ENCODE measurements around the gene RBM5.

Gene RBM5

DNA sequence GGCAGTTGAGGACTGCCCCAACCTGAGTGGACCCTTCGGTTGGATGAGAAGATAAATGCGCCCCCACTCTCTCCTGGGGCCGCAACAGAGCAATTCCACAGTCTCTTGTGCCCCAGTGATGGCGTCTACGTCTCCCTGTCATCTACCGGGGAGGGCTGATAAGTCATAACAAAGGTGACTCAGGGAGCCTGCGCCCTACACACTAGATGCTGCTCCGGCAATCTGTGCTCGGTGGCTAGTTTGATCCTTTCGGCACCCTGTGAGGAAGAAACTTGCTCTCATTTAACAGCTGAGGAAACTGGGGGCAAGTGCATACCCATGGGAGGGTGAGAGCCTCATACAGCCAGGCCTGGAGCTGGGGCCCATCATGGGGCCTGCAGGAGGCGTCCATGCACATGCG is 52.3 kb downstream of the RBM5 start:
- no peak for DNase-seq

DNA sequence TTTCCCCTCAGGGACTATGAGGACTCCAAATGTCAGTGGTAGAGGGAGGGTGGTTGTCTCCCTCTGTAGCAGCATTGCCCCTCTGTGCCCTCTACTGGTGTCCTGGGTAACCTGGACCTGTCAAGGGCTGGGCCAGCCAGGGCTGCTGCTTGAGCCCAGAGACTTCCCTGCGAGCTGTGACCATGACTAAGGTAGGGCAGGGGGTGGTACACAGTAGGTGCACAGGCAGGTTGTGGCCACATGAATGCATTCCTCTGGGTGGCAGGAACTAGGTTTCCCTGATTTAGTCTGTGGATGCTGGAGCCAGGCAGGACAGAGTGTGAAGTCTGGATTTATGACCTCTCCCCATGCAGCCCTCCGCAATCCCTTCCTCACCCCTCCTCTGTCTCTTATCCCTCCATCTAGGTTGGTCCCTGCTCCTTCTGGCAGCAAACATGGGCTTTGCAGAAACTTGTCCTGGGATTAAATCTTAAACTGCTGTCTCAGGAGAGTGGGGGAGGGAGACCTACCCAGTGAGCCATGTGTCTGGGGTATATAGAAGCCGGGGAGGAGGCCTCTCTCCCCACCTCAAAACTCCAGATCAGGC is 57.7 kb downstream of the RBM5 start:
- no peak for DNase-seq

DNA sequence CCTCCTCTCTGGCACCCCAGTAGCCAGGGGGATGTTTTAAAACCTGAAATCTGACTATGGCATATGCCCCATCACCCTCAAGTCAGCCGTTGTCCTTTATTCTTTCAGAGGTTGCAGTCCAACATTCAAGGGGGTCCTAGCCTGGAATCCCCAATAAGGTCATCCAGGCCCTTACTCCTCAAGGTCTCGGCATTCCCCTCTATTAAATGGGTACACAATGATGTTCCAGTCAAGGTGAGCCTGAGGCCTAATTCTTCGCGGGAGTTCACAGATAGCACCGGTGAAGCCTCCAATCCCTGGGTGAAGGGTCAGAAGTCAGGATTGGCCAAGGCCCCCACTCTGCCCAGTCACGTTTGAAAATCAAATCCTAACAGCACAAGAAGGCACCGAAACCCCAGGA is 58.3 kb downstream of the RBM5 start:
- no peak for DNase-seq

DNA sequence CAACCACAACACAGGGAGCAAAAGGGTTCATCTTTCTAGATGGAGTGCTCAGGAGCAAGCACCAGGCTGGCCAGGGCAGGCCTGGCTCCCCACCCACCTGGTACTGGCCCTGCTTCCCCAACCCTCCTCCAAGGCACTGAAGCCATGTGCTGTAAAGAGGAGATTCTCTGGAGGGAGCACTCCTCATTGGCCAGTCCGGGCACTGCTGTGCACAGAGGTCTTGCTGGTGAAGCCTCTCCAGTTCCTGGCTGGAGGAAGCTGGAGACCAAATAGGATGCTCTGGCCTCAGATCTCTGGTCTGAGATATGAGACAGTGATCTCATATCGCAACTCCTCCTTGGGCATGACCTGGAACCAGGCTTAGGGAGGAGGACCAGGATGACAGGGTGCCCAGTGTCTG is 58.7 kb downstream of the RBM5 start:
- DNase-seq = no peak

DNA sequence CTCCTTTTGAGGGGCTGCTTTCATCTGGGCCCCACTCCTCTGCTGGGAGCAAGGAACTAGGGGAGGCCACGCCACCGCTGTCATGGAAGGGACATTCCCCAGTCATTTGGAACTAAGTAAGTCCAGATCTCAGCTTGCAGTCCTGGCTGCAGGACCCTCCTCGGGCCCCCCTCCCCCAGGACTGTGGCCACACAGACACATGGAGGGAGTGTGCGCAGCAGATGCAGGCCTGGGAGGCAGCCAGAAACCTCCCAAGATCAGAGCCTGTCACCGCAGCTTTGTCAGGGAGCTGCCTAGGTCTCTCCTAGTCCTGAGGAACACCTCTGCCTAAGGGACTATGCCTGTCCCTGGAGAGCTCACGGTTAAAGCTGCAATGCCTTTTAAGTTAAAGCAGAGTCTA is 59.1 kb downstream of the RBM5 start:
- DNase-seq = no peak

DNA sequence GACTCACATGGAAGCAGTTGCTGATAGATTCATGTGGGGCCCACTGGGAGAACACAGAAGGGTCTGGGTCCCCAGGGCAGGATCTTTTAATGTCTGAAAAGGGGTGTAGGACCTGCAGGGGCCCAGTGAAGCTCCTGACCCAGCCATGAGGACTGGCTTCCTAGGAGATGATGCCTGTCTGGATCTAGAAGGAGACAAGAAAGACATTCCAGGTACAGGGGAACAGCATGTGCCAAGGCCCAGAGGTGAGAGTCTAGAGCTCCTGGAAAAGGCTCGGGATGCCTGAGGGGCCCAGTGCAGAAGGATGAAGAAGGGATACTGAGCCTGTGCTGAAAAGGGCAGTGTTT is 61.7 kb downstream of the RBM5 start:
- DNase-seq = no peak

DNA sequence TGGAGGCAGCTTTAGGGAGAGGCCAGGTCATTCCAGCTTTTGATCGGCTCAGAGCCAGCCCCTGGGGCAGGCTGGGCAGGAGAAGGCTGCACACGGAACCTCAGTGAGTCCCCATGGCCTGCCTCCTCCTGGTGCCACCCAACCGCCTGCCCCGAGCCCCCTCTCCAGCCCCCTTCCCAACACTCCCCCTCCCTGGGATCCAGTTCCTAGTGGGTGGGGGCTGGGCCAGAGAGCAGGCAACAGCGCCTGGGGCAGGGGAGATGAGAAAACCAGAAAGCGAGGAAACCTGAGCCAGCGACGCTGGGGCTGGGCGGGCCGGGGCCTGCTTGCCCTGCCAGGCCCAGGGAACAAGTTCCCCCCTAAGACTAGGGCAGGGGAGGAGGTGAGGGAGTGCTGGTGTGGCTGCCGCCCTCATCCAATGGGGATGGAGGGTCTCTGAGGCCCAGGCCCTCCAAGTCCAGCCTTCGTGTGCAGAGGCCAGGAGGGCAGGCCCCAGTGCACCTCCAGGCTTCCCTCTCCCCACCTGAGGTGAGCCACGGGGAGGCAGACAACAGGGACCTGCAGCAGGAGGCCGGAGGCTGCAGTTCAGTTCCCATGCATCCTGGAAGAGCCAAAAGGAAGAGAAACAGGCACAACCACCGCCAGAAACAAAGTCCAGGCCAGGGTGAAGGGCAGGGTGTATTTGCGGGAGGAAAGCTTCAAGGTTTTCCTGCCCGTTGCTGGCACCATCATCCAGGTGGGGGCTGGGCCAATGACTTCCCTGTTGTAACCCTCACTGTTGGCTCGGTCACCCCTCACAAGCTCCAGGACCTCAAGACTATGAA is 62.4 kb downstream of the RBM5 start:
- no peak for DNase-seq

DNA sequence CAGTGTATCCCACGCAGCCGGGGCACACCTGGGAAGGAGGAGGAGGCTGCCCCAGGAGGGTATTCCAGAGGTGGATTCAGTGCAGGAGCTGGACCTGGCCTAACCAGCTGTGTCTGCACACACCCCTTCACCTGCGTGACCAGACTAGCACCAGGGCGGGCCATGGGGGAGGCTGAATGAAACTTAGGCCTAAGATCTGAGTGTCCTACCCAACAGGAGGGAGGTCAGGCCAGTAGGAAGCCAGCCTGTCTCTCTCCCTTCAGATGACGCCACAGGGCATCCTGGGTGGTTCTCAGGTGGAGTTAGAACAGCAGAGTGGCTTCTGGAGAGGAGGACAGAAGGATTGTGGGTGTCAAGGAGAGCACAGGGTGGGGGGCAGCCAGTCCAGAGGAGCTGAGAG is 63.0 kb downstream of the RBM5 start:
- no peak for DNase-seq

DNA sequence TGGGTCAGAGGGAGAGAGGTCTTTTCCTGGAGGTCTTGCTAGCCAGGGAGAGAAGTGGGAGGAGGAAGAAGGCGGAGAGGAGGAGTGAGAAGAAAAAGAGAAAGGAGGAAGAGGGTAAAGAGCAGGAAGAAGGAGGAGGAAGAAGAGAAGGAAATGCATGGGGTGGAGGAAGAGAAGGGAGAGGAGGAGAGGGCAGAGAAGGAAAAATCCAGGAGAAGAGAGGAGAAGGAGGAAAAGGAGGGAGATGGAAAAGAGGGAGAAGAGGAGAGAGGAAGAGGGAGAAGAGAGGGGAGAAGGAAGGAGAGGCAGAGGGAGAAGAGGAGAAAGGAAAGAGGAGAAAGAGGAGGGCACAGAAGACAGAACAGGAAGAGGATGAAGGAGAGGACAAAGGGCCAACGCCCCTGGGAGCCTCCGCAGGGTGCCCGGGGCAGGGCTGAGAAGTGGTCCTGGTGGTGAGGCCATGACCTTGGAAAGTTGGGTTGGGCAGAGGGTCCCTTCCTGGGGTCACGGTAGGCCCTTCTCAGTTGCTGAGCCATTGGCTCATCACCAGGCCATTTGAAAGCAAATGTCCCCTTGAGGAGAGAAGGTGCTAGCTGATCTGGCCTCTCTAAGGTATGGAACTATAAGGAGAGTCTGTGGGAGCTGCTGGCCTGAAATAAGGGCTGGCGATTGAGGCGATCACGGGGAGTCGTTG is 65.2 kb downstream of the RBM5 start:
- DNase-seq = no peak

DNA sequence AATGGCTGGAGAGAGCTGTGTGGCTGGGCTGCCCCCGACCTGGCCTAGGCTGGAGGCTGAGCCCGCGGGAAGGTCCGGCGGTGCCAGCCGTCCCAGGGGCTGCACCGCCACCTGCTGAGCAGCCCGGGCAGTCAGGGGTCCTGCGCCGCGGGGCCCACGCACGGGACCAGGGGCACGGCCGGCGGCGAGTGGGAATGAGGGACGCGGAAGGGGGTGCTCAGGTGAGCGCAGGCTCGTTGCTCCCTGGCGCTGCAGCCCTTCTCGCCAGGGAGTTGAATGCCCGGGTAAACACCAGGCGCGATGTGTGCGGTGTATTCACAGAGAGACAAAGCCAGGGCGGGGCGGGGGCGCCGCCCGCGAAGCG is 65.7 kb downstream of the RBM5 start:
- no peak for DNase-seq

DNA sequence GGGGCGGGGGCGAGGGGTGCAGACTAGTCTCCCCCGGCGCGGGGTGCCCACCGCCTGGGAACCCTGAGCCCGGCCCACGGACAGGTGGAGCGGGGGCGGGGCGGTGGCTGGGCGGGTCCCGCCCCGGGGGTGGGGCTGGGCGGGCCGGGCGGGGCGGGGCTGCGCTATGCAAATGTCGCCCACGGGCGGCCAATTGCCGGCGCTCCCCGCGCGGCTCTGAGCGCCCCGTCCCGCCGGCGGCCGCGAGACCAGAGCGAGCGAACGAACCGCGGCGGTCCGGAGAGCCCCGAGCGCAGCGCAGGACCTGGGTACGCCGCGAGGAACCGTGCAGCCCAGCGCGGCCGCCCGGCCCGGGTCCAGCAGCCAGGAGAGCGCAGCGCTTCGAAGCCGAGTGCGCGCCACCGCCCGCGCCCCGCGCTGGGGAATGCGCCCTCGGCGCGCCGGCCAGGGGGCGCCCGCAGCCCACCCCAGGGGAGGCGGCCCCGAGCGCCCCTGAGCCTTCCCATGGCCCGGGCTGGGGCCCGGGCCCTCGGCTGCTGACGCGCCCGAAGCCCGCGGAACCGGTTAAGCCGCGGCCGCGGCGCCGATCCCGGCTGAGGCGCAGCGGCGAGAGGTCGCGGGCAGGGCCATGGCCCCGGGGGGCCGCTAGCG is 66.2 kb downstream of the RBM5 start, which contains the start of gene SEMA3F:
Gene SEMA3F, plus strand, starts transcription at position 485 of the 651 bp plus-strand sequence. CDS start 4,299 bp downstream, outside the sequence.
- peak; percentile 68 for DNase-seq

DNA sequence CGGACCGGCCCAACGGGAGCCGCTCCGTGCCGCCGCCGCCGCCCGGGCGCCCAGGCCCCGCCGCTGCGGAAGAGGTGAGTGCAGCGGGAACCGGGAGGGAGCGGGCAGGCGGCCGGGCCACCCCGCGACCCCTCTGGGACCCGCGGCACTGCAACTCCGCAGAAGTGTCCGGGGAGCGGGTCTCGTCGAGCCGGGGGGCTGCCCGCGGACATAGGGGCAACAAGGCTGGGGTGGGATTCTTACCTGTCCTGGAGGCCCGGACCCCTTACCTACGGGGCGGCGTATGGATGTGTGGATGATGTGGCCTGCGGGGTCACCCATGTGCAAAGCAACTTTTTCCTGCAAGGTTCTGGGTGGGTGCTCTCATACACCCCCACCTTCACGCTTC is 66.8 kb downstream of the RBM5 start:
- no peak for DNase-seq

DNA sequence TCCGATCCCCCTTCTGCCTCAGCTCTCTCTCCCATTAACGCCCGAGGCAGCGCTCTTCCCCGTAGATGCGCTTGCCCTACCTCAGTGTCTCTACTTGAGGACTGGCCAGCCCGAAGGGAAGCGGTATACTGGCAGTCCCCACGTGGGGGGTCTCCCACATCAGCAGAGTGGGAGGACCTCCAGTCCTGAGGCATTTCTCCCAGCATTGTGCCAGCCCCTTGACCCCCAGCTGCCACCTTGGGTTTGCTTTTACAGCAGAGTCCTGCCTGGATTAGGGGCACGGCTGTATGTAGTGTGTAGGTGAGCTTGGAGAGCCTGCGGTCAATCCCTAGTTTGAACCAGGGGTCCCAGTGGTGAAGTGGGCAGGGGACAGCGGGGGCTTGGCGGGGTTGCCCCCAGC is 67.2 kb downstream of the RBM5 start:
- DNase-seq = no peak

DNA sequence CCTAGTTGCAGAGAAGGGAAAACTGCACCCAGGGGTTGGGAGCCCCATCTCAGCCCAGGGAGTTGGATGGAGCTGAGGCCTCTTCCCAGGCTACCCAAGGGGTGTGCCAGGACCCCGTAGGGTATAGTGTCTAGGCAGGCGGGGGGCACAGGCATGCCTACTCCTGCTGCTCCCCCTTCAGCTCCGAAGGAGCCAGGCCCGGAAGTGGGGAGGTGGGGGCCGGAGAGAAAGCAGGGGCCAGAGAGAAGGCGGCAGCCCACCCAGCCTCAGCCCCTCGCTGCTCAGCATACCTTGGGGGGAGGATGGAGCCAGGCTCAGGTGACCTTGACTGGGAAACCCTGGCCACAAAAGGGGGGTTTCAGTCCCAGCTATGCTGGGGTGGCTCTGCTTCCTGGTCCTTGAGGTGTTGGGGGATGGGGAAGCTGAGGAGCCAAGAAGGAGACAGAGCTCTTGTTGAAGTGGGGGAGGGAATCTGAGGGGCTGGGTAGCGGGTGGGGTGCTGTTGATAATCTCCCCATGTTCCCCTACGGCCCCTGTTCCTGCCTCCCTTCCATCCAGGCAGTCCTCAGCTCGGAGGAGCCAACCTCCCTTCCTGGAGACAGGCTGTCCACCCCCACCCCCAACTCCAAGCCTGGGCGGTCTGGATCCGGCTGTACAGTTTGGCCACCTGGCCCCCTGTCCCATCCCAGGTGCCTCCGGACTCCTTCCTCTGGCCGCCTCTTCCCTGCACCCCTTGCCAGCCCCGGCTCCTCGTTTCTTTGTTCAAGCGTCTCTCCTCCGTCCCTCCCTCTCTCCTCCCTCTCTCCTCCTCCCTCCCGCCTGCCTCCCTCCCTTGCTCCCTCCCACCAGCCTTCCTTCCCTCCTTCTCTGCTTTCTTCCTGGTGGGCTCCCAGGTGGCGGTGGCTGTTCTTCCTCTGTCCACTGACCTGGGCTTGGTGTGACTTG is 68.1 kb downstream of the RBM5 start:
- DNase-seq = no peak

DNA sequence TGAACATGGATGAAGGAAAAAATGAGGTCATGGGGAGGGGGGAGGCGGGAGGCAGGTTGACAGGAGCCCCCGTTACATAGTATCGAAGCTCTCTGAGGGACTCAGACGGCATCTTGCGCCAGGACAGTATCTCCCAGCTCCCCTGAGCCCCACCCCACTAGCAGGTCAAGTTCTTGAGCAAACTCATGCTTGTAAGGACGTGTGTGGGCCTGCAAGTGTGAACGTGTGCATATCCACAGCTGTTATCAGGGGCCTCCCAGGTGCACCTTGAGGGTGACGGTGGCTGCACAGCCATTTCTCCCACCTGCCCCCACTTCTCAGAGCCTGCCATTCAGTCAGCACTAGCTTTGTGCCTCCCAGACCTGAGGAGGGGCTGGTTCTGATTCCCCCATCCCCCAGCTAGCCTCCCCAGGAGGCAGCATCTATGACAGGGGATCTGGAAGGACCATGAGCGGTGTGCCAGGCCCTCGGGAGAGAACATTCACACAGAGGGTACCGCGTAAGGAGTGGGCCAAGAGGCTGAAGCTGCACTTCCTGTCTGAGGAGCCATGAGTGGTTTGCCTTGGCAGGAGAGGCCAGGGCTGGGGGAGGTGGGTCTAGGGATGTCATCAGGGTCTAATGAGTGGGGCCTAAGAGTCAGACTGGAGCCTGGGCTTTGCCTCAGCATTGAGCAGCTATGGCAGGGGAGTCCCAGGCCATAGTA is 69.3 kb downstream of the RBM5 start:
- no peak for DNase-seq

DNA sequence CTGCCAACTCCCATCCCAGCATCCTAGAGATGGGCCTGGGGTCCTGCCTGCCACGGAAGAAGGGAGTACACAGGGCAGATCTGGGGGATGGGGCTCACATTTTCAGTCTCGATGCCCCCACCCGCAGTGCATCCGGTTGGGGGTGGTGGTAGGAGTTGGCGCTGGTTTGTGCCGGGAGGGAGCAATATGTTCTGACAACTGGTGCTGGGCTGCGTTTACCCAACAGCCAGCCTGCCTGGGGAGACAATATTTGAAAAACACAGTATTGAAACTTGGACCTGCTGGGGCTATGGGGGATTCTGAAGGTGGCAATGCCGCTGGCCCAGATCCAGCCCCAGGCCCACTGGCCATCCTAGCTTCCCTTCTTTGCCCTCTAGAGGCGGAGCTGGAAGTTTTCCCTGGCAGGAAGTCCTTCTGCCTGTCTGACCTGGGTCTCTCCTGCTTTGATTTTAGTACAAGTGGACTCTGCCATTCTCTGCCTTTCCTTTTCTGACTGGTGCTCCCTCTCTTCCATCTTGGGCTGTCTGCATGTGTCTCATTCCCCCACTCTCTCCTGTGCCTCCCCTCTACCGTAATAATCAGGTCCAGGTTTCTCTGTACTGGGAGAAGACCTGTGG is 69.9 kb downstream of the RBM5 start:
- DNase-seq = no peak

DNA sequence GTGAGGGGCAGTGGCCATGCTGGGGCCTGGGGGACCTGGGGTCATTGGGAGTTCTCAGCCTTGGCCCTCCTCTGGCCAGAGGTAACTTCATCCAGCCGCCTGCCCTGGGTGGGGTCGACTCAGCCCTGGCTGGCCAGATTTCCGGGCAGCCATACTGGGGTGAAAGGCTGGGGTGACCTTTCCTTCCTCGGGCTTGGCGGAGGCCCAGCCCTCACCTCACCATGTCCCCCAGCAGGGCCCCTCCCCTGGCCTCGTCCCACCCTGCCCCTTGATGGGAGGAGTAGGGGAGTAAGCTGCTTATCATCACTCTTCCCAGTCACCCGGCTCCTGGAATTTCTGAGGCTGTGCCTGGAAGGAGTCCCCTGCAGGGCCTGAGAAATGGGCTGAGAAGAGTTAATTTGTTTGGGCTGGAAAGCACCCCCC is 71.9 kb downstream of the RBM5 start:
- no peak for DNase-seq

DNA sequence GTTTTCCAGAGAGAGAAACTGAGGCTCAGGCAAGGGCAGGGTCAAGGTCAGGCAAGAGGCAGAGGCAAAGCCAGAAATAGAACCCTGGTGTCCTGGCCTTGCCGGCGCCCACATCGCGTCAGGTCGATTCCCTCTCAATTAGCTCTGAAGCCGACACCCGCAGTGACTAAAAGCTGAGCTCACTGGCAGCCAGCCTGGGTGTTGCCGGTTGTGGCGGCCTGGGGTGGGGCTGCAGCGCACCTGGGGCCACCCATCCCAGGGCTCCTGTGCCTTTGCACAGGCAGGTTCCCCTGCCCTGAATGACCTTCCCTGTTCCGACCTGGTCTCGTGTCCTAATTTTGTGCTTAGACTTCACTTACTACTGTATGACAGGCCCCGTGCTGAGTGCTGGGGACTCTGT is 72.6 kb downstream of the RBM5 start:
- no peak for DNase-seq

DNA sequence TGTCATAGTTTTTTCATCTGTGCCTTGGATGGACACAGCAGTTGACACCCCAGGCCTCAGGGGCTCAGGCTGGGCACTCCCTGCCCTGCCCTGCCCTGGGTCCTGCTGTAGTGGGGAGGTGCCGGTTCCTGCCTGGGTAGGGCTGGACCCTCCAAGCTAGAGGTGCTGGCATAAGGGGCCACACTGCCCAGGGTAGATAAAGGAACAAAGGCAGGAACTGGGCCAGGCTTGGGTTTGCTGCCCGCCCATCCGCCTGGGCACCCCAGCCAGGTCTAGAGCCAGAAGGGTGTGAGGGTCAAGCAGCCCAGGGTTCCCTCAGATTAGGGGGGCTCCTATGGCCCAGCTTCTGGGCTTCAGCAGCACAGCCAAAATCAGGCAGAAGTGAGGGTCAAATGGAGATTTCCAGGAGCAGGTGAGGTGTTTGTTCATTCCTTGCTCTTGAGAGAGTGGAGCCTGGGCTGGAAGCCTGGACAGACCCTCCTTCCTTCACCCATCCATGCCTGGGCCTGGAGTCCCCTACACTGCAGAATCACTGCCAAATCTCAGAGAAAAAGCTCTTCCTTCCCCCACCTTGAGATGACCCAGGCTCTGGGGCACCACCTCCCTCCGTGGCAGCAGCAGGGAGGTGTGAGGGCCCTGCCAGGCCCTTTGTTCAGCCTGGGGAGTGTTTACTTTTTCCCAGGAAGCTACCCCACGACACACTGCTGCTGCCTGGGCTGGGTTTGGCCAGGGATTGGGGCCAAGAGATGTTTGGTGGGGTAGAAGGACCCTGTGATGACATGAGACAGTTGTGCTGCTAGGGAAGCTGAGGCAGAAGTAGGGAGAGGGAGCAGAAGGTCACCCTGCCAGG is 73.5 kb downstream of the RBM5 start:
- no peak for DNase-seq

Measured in inflammatory macrophage treated with lipopolysaccharide for 1 hour (primary cell).